GM21367 (cell line): ENCODE data around the gene CHCHD3.
"Not testable (repeated sequence)": the region's sequence is repeated elsewhere in the genome, so short reads cannot be mapped to it uniquely, and the experiment has no call there.

ENCODE experiments used
- ATAC-seq: cut with Tn5 transposase; IDR thresholded peaks from one replicate; pipeline ENCODE4 v1.9.1; 2021; ENCODE audit not compliant: unreplicated experiment

Gene CHCHD3

GRCh38 chr7:133009426-133010252, 72.3 kb downstream of the CHCHD3 start:
- no peak for ATAC-seq

DNA sequence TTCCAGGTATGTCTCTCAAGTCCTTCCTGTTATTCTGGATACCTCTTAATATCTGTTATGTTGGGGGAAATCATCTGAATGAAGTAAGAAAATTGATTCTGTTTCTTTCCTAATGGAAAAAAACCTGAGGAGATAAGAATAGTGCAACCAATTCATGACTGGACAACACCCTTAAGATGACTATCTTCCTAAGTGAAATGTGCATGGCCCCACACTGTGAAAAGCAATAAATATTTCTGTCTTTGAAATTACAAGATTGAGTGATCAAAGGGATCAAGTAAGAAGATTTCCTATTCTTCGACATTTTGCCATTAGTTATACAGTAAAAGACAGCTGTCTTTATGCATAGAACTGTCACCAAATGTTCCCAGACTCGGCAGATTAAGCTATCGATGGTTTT, 73.9 kb downstream of the CHCHD3 start:
- no peak for ATAC-seq

GRCh38 chr7:133003052-133003910, 78.6 kb downstream of the CHCHD3 start:
- ATAC-seq, result no peak

DNA sequence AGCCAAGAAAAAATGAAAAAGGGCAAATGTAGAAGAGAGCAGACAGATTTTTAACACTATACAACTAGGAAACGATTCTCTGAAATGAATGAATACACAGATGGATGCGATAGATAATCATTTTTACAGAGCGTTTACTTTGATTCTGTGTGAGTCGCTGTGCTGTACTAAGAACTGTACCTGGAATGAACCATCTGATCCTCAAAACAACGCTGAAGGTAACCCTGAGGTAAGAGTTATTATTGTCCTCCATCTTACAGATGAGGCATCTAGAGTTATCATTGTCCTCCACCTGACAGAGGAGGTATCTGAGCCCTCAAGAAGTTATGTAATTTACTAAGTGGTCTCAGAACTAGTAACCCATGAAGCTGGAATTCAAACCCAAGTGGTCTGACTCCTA, 80.2 kb downstream of the CHCHD3 start:
- no peak for ATAC-seq

- no peak for ATAC-seq
These were observed 82.0 kb downstream of the CHCHD3 start for GRCh38 chr7:132999845-133000244.

DNA sequence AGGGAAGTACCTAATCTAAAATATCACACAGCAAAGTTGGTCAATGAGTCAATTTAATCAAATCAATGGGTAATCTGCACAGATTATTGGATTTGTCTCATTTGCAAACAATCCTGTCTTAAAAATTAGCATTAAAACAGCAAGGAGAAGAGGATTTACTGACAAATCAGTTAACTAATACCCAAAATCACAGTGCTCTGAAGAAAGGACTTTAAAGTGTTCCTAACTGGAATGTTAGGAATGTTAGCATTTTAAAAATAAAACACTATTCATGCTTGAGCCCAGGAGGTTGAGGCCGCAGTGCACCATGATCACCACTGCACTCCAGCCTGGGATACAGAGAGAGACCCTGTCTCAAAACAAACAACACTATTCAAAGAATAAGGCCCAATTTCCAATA, 83.1 kb downstream of the CHCHD3 start:
- ATAC-seq, result no peak

- ATAC-seq, result no peak
These were observed 84.4 kb downstream of the CHCHD3 start for GRCh38 chr7:132997505-132997904.

DNA sequence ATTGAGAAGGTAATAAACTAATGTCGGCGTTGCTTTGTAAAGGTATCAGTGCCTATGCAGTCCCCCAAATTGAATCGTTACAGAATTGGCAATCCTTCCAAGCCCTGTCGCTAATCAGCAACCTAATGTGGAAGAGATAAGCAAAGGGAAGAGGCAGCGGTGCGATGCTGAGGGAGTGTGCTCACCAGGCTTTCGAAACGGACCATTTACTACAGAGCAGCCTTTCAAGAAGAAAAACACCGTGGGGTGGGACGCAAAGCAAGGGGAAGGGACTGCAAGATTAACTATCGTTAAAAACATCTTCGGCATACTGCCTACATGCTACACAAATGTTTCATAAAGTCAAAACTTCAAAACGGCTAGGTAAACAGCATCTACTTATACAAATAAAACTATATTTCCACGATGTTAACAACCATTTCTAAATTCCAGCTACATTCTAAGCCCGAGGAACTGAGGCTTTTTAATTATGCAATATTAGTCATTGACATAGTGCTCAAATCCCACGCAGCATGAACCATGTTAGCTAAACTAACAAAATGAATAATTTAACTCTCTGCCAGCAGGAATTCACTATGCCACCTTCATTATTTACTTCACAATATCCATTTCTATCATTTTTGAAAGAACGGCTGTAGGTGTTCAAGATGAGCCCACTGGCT, 85.2 kb downstream of the CHCHD3 start:
- ATAC-seq, result no peak

- no peak for ATAC-seq
These were observed 88.4 kb downstream of the CHCHD3 start for GRCh38 chr7:132993377-132994013.

DNA sequence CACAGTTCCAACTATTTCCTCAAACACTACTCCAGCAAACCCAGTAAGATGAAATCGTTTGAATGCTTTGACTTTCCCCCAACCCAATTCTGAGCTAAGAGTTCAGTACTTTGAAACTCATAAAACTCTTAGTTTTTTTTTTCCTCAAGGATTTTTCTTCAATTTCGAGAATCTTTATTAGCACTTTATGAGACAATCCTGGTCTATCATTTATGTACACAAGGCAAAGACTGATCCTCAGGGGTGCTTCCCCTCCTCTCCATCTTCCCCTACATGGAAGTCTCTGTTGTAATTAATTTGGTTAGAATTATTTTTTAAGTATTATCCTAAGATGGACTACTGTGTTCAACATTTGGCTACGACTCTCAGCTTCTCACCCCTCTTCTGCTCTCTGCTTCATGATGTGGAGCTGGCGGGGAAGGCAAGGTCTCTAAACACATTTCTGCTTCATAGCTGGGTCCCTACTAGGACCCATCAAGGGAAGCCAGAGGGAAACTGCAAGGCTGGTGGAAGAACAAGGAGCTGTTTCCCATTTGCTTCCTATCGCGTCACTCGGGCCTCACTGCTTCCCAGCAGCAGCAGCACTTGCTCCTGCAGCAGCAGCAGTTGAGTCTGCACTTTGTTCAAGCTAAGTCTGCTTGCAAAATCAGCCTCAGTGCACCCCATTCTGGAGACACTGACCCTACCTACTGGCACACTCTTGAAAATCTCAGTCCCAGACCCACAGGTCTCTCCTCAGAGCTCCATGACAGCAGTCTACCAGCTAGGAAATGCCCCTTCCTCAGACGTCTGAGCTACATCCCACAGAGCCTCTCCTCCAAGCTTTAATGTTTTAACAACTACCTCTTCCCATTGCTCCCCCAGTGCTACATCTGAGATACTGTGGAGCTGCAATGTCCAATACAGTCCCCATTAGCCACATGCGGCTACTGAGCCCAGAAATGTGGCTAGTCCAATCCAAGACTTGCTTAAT, 90.0 kb downstream of the CHCHD3 start:
- no peak for ATAC-seq

- ATAC-seq, result no peak
These were observed 93.8 kb downstream of the CHCHD3 start for GRCh38 chr7:132988117-132988516.

DNA sequence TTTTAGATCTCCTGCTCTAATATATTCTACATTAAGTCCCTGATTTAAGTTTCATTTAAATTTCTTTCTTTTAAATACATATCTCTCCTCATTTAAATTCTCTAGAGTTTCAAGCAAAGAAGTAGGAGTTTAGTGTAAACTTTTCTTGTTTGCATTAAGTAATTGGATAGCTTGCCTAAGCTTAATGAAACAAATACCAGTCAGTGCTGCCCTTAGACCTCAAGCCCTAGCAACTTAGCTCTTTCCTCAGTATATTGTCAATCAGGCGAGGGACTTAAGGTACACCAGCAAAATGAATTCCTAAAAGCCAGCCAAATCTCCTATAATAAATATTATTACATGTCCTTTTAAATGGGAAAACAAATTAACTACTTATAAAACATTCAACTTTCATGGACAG, 101.5 kb downstream of the CHCHD3 start:
- ATAC-seq, result no peak

- ATAC-seq, result no peak
These were observed 102.4 kb downstream of the CHCHD3 start for GRCh38 chr7:132979524-132979923.

- no peak for ATAC-seq
These were observed 104.7 kb downstream of the CHCHD3 start for GRCh38 chr7:132977234-132977633.

- ATAC-seq, result no peak
These were observed 109.1 kb downstream of the CHCHD3 start for GRCh38 chr7:132972745-132973144.

- ATAC-seq, result no peak
These were observed 111.6 kb downstream of the CHCHD3 start for GRCh38 chr7:132970257-132970656.

DNA sequence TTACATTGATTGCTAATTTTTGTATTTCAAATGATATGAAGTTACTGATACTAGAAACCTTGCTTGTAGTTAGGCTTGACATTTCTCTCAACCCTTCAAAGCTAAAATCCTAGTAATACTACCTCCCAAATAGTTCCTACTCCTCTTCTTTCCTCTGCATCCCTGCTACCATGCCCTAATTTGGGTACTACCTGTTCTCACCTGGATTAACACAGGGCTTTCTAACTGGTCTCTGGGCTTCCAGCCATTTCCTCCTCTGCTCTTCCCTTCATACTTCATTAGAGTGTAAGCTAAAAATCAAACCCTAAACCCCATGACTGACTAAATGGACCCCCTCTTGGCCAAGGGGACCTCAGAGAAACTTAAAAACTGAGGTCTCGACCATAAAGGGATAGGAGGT, 112.4 kb downstream of the CHCHD3 start:
- ATAC-seq, result no peak

GRCh38 chr7:132967470-132967848, 114.4 kb downstream of the CHCHD3 start:
- not testable (repeated sequence) for ATAC-seq

DNA sequence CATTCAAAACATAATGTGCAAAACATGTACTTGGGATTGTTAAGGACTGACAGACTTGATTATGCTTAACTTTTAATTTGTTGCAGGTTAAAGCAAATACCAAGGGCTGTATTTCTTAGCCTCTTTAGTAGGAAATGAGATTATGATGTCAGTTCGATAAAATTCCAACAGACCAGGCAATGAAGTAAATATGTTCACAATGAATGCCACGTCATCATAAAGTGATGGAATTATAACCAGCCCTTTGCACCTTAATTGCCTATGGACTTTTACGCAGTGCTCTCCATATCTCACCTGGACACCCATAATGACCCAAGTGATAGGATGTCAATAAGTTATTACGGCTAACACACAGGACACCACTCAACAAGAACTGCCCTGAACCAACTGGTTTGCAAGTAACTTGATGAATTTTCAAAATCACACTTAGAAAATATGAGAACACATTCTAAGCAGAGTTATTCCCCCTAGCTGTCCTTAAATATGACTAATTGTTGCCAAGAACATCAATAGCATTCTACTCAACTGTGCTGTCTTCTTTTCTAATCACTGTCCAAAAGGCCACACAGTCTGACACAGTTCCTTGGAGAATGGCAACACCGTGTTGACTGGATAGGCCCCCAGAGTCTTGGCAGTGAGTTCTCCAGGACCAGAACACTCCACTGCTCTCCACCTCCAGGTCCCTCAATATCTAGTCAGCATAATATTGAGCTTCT, 115.0 kb downstream of the CHCHD3 start:
- no peak for ATAC-seq
